BLaER1 (cell line): ENCODE results near the gene SDK1.

Experiments used
- H3K27ac ChIP-seq: shearing (Covaris generic); formaldehyde crosslinking; 2 replicates; pipeline ENCODE4 v1.8.1; 2022
- H3K27me3 ChIP-seq: shearing (Covaris generic); formaldehyde crosslinking; 2 replicates; pipeline ENCODE4 v1.8.1; 2022
- H3K36me3 ChIP-seq: shearing (Covaris generic); formaldehyde crosslinking; 2 replicates; pipeline ENCODE4 v1.8.1; 2022
- H3K4me1 ChIP-seq: shearing (Covaris generic); formaldehyde crosslinking; 2 replicates; pipeline ENCODE4 v1.8.1; 2022
- H3K4me2 ChIP-seq: shearing (Covaris generic); formaldehyde crosslinking; 2 replicates; pipeline ENCODE4 v1.8.1; 2022
- H3K4me3 ChIP-seq: shearing (Covaris generic); formaldehyde crosslinking; 2 replicates; pipeline ENCODE4 v1.8.1; 2022
- H3K9ac ChIP-seq: shearing (Covaris generic); formaldehyde crosslinking; 2 replicates; pipeline ENCODE4 v1.8.1; 2022
- H3K9me3 ChIP-seq: shearing (Covaris generic); formaldehyde crosslinking; 2 replicates; pipeline ENCODE4 v1.8.1; 2022
- H4K20me1 ChIP-seq: shearing (Covaris generic); formaldehyde crosslinking; 2 replicates; pipeline ENCODE4 v1.8.1; 2022
- Cebpa-rat ChIP-seq: shearing (Covaris generic); IDR thresholded peaks from 2 replicates; pipeline ENCODE4 v1.8.1; 2022

SDK1 gene

GRCh38 chr7:4175346-4175973, 874.4 kb downstream of the SDK1 start:
- no peaks in the 10 kb centered on the region for H3K36me3 ChIP-seq
- H3K27ac ChIP-seq = no peak overlapping the region
- no peak overlapping the region for H3K4me3 ChIP-seq
- no peaks in the 10 kb centered on the region for H3K27me3 ChIP-seq
- H4K20me1 ChIP-seq = no peaks in the 10 kb centered on the region
- H3K4me2 ChIP-seq = no peak overlapping the region
- no peak overlapping the region for H3K9ac ChIP-seq
- no peaks in the 10 kb centered on the region for H3K9me3 ChIP-seq
- H3K4me1 ChIP-seq = no peaks in the 10 kb centered on the region
- no peak for TF ChIP-seq Cebpa-rat

GRCh38 chr7:4177001-4177400, 875.9 kb downstream of the SDK1 start:
- Histone ChIP-seq H4K20me1 (no peaks in the 10 kb centered on the region), H3K4me2 (no peak overlapping the region), H3K9me3 (0 out of 2 replicates have a peak, but pooled peaks cover under 1% of the 10 kb centered on the region), H3K27ac (no peak overlapping the region), H3K4me1 (no peaks in the 10 kb centered on the region), H3K27me3 (no peaks in the 10 kb centered on the region), H3K9ac (no peak overlapping the region), H3K4me3 (no peak overlapping the region), H3K36me3 (no peaks in the 10 kb centered on the region)
- no peak for TF ChIP-seq Cebpa-rat

- H3K9ac ChIP-seq = no peak overlapping the region
- TF ChIP-seq Cebpa-rat = no peak
Measured at GRCh38 chr7:4178416-4178815, 877.4 kb downstream of the SDK1 start.

GRCh38 chr7:4178916-4179687, 878.0 kb downstream of the SDK1 start:
- no peak for TF ChIP-seq Cebpa-rat
- Histone ChIP-seq H3K9me3 (peaks cover 17% of the 10 kb centered on the region), H3K27ac (no peak overlapping the region)

More at GRCh38 chr7:4178416-4178815, 877.4 kb downstream of the SDK1 start:
- Histone ChIP-seq H3K27ac (no peak overlapping the region), H3K27me3 (no peaks in the 10 kb centered on the region), H3K4me1 (no peaks in the 10 kb centered on the region), H3K4me2 (no peak overlapping the region), H4K20me1 (no peaks in the 10 kb centered on the region), H3K9me3 (peaks cover 14% of the 10 kb centered on the region), H3K4me3 (no peak overlapping the region), H3K36me3 (no peaks in the 10 kb centered on the region)

GRCh38 chr7:4179688-4180380, 878.8 kb downstream of the SDK1 start:
- Histone ChIP-seq H4K20me1 (no peaks in the 10 kb centered on the region), H3K36me3 (no peaks in the 10 kb centered on the region), H3K27ac (no peak overlapping the region), H3K4me3 (no peak overlapping the region), H3K9me3 (peaks cover 17% of the 10 kb centered on the region), H3K9ac (no peak overlapping the region), H3K4me2 (no peak overlapping the region), H3K4me1 (peaks cover under 1% of the 10 kb centered on the region; the same call in 1 of the 2 replicates), H3K27me3 (no peaks in the 10 kb centered on the region)
- no peak for TF ChIP-seq Cebpa-rat

More at GRCh38 chr7:4178916-4179687, 878.0 kb downstream of the SDK1 start:
- Histone ChIP-seq H3K4me2 (no peak overlapping the region), H3K4me3 (no peak overlapping the region), H3K4me1 (no peaks in the 10 kb centered on the region), H3K9ac (no peak overlapping the region), H3K36me3 (no peaks in the 10 kb centered on the region), H4K20me1 (no peaks in the 10 kb centered on the region), H3K27me3 (no peaks in the 10 kb centered on the region)

- Histone ChIP-seq H3K27ac (no peak overlapping the region), H3K4me3 (no peak overlapping the region), H3K4me1 (peaks cover 16% of the 10 kb centered on the region), H4K20me1 (no peaks in the 10 kb centered on the region), H3K9me3 (peaks cover 17% of the 10 kb centered on the region), H3K9ac (no peak overlapping the region), H3K36me3 (no peaks in the 10 kb centered on the region), H3K27me3 (no peaks in the 10 kb centered on the region), H3K4me2 (no peak overlapping the region)
- TF ChIP-seq Cebpa-rat = no peak
Measured at GRCh38 chr7:4181446-4181845, 880.4 kb downstream of the SDK1 start.

GRCh38 chr7:4182605-4183300, 881.7 kb downstream of the SDK1 start:
- Histone ChIP-seq H3K27me3 (no peaks in the 10 kb centered on the region), H3K4me1 (peaks cover 18% of the 10 kb centered on the region), H3K9me3 (peaks cover 17% of the 10 kb centered on the region), H3K9ac (no peak overlapping the region), H3K27ac (no peak overlapping the region), H3K4me3 (no peak overlapping the region), H3K36me3 (no peaks in the 10 kb centered on the region), H3K4me2 (no peak overlapping the region), H4K20me1 (no peaks in the 10 kb centered on the region)
- no peak for TF ChIP-seq Cebpa-rat

- no peak overlapping the region for H3K4me3 ChIP-seq
Measured at GRCh38 chr7:4184653-4185052, 883.6 kb downstream of the SDK1 start.

GRCh38 chr7:4185136-4185535, 884.1 kb downstream of the SDK1 start:
- Histone ChIP-seq H3K9me3 (peaks cover 17% of the 10 kb centered on the region), H3K4me1 (peaks cover 18% of the 10 kb centered on the region), H3K27ac (peak overlapping the region; percentile 77), H3K36me3 (no peaks in the 10 kb centered on the region), H3K4me3 (no peak overlapping the region), H3K9ac (no peak overlapping the region), H3K4me2 (peak overlapping the region; percentile 70), H4K20me1 (no peaks in the 10 kb centered on the region), H3K27me3 (no peaks in the 10 kb centered on the region)
- no peak for TF ChIP-seq Cebpa-rat

More at GRCh38 chr7:4184653-4185052, 883.6 kb downstream of the SDK1 start:
- Histone ChIP-seq H3K4me1 (peaks cover 18% of the 10 kb centered on the region), H3K36me3 (no peaks in the 10 kb centered on the region), H3K4me2 (0 out of 2 replicates have a peak overlapping the region, but pooled peaks have one; percentile 70), H3K9ac (no peak overlapping the region), H3K27ac (peak overlapping the region; percentile 77; the same call in 1 of the 2 replicates), H3K9me3 (peaks cover 17% of the 10 kb centered on the region), H4K20me1 (no peaks in the 10 kb centered on the region), H3K27me3 (no peaks in the 10 kb centered on the region)
- TF ChIP-seq Cebpa-rat = no peak
